ACHN (cell line): ENCODE data around the gene PTK6.
"Not testable (repeated sequence)": the region's sequence is repeated elsewhere in the genome, so short reads cannot be mapped to it uniquely, and the experiment has no call there.

Source experiments
- DNase-seq: peaks from one replicate; pipeline ENCODE4 v3.0.0-alpha.2; 2015
- in situ Hi-C: cut with HindIII; loops from 2 replicates; pipeline ENCODE4 v1.10.0; 2017; ENCODE audit warnings: low sequenced_read_pairs, low pct_ligation_motif_present, low pct_unique_long_range_greater_than_20kb

The PTK6 gene

GRCh38 chr20:63491635-63492230 is 45.4 kb downstream of the PTK6 start:
- in situ Hi-C loops, result no loop called here
- DNase-seq, result no peak

- in situ Hi-C loops, result no loop called here
- no peak for DNase-seq
These were observed 46.1 kb downstream of the PTK6 start for GRCh38 chr20:63491078-63491477.

- in situ Hi-C loops, result no loop called here
- DNase-seq, result no peak
These were observed 46.8 kb downstream of the PTK6 start for GRCh38 chr20:63490416-63490815.

- no peak for DNase-seq
- in situ Hi-C loops, result no loop called here
These were observed 48.6 kb downstream of the PTK6 start for GRCh38 chr20:63488315-63489251.

GRCh38 chr20:63487781-63488241 is 49.4 kb downstream of the PTK6 start:
- in situ Hi-C loops, result no loop called here
- no peak for DNase-seq

- no peak for DNase-seq
- in situ Hi-C loops, result no loop called here
These were observed 49.9 kb downstream of the PTK6 start for GRCh38 chr20:63487116-63487764.

GRCh38 chr20:63486300-63486855 is 50.8 kb downstream of the PTK6 start:
- in situ Hi-C loops, result no loop called here
- DNase-seq, result no peak

- DNase-seq, result no peak
- in situ Hi-C loops, result no loop called here
These were observed 52.3 kb downstream of the PTK6 start for GRCh38 chr20:63484651-63485403.

- no peak for DNase-seq
- in situ Hi-C loops, result no loop called here
These were observed 52.9 kb downstream of the PTK6 start for GRCh38 chr20:63484236-63484635.

GRCh38 chr20:63483834-63484233 is 53.3 kb downstream of the PTK6 start:
- in situ Hi-C loops, result no loop called here
- no peak for DNase-seq

GRCh38 chr20:63482021-63482587 is 55.1 kb downstream of the PTK6 start:
- in situ Hi-C loops, result no loop called here
- DNase-seq, result no peak

GRCh38 chr20:63481503-63481902 is 55.7 kb downstream of the PTK6 start:
- no peak for DNase-seq
- in situ Hi-C loops, result no loop called here

- in situ Hi-C loops, DNase-seq: not testable (repeated sequence)
These were observed 57.3 kb downstream of the PTK6 start for GRCh38 chr20:63479695-63480419.

- in situ Hi-C loops, result no loop called here
- no peak for DNase-seq
These were observed 58.6 kb downstream of the PTK6 start for GRCh38 chr20:63478346-63479302.
